Measurements from ENCODE around the gene SRRM4.

SRRM4 gene

GRCh38 chr12:119036878-119037825 lies 55.8 kb downstream of the SRRM4 start:
- DNase-seq (ENCODE audit: low read depth), result no peak
- in situ Hi-C loops (cut with HindIII; ENCODE audit: low sequenced_read_pairs), result no loop called here
- H3K4me3 ChIP-seq (ENCODE audit: low read depth, low read length), result no peak overlapping the region
- TF ChIP-seq CTCF (IDR thresholded peaks at IDR 0.05; ENCODE audit: low read depth, low read length, missing control alignments), result peak; percentile 35

- no peak overlapping the region for H3K4me3 ChIP-seq (ENCODE audit: low read depth, low read length)
- no peak for DNase-seq (ENCODE audit: low read depth)
- in situ Hi-C loops (cut with HindIII; ENCODE audit: low sequenced_read_pairs), result no loop called here
- no peak for TF ChIP-seq CTCF (IDR thresholded peaks at IDR 0.05; ENCODE audit: low read depth, low read length, missing control alignments)
Measured at GRCh38 chr12:119044094-119044493, 62.8 kb downstream of the SRRM4 start.

GRCh38 chr12:119047641-119048040 lies 66.3 kb downstream of the SRRM4 start:
- no peak for DNase-seq (ENCODE audit: low read depth)
- TF ChIP-seq CTCF (IDR thresholded peaks at IDR 0.05; ENCODE audit: low read depth, low read length, missing control alignments), result no peak
- no peak overlapping the region for H3K4me3 ChIP-seq (ENCODE audit: low read depth, low read length)
- in situ Hi-C loops (cut with HindIII; ENCODE audit: low sequenced_read_pairs), result no loop called here

GRCh38 chr12:119050663-119051062 lies 69.3 kb downstream of the SRRM4 start:
- in situ Hi-C loops (cut with HindIII; ENCODE audit: low sequenced_read_pairs), result no loop called here
- no peak for DNase-seq (ENCODE audit: low read depth)
- no peak for TF ChIP-seq CTCF (IDR thresholded peaks at IDR 0.05; ENCODE audit: low read depth, low read length, missing control alignments)
- H3K4me3 ChIP-seq (ENCODE audit: low read depth, low read length), result no peak overlapping the region

- H3K4me3 ChIP-seq (ENCODE audit: low read depth, low read length), result no peak overlapping the region
- in situ Hi-C loops (cut with HindIII; ENCODE audit: low sequenced_read_pairs), result no loop called here
- no peak for TF ChIP-seq CTCF (IDR thresholded peaks at IDR 0.05; ENCODE audit: low read depth, low read length, missing control alignments)
- no peak for DNase-seq (ENCODE audit: low read depth)
Measured at GRCh38 chr12:119051474-119051873, 70.1 kb downstream of the SRRM4 start.

- H3K4me3 ChIP-seq (ENCODE audit: low read depth, low read length), result no peak overlapping the region
- in situ Hi-C loops (cut with HindIII; ENCODE audit: low sequenced_read_pairs), result no loop called here
- no peak for TF ChIP-seq CTCF (IDR thresholded peaks at IDR 0.05; ENCODE audit: low read depth, low read length, missing control alignments)
- no peak for DNase-seq (ENCODE audit: low read depth)
Measured at GRCh38 chr12:119052001-119052400, 70.7 kb downstream of the SRRM4 start.

Data from astrocyte of the cerebellum (primary cell).